Activated naive CD4-positive, alpha-beta T cell treated with anti-CD3 and anti-CD28 coated beads for 36 hours (primary cell): ENCODE data around the gene CDHR4. TPM values are rescaled to one million over a fixed set of nuclear protein-coding genes. Genes with fewer than 3 reads are reported as not detected.

Source experiments
- CTCF ChIA-PET: fragments of 350-600 bp; sonication (Branson Sonifier 250); formaldehyde crosslinking; loops from one replicate; lab custom pipeline; 2021; ENCODE audit warnings: antibody characterized with exemption; lab: Charles Lee
- DNase-seq: peaks from one replicate; pipeline ENCODE4 v3.0.0-alpha.2; 2020
- H3K27ac Mint-ChIP-seq: one replicate; pipeline ENCODE4 v1.8.0; 2021; ENCODE audit warnings: mild to moderate bottlenecking, mixed read lengths
- H3K27me3 Mint-ChIP-seq: one replicate; pipeline ENCODE4 v1.8.0; 2021; ENCODE audit warnings: low read depth, mixed read lengths
- H3K36me3 Mint-ChIP-seq: one replicate; pipeline ENCODE4 v1.8.0; 2021; ENCODE audit warnings: low read depth, mixed read lengths
- H3K4me1 Mint-ChIP-seq: one replicate; pipeline ENCODE4 v1.8.0; 2021; ENCODE audit warnings: low read depth, mixed read lengths
- H3K4me3 Mint-ChIP-seq: one replicate; pipeline ENCODE4 v1.8.0; 2021; ENCODE audit warnings: mild to moderate bottlenecking, moderate library complexity, mixed read lengths
- H3K9me3 Mint-ChIP-seq: one replicate; pipeline ENCODE4 v1.8.0; 2021; ENCODE audit warnings: mixed read lengths
- intact Hi-C: fragments of 100-400 bp; cut with micrococcal nuclease; formaldehyde crosslinking; loops from one replicate; pipeline ENCODE4 v1.15.1; 2023
- total RNA-seq, 2 experiments: library from RNA; stranded (reverse); gene quantifications; one replicate each; pipeline ENCODE4 v1.2.3, GENCODE V29; 2021

Gene CDHR4
- total RNA-seq, 2 experiments from 2014 or later, result not detected

GRCh38 chr3:49802719-49803464 is 3.2 kb upstream of the CDHR4 start, which contains the start of gene INKA1:
Gene INKA1 (plus strand): TSS chr3:49803261. CDS start chr3:49803393, 132 bp downstream.
- CTCF ChIA-PET, result interaction anchor here (0.5 to 11.0 kb wide), 20 partner anchors 10 to 362 kb away, joined by 3 to 165 read pairs (median 6); partner anchors contain the start of genes AMIGO3 and UBA7
- intact Hi-C loops, result loop anchor here (1.0 to 2.0 kb wide), 7 partner anchors 10 to 423 kb away; partner anchors contain the start of genes RBM5, RBM6 and UBA7

GRCh38 chr3:49801160-49801559 is 1.5 kb upstream of the CDHR4 start:
- Mint-ChIP-seq H3K27ac (no peak overlapping the region), H3K4me1 (peaks cover 24% of the 10 kb centered on the region), H3K27me3 (peaks cover 2% of the 10 kb centered on the region), H3K9me3 (no peaks in the 10 kb centered on the region), H3K36me3 (no peaks in the 10 kb centered on the region), H3K4me3 (no peak overlapping the region)
- intact Hi-C loops, result no loop called here
- CTCF ChIA-PET, result interaction anchor here (0.8 to 11.0 kb wide), 6 partner anchors 8 to 82 kb away, joined by 3 to 165 read pairs (median 8); partner anchors contain the start of gene AMIGO3
- DNase-seq, result no peak

More at GRCh38 chr3:49802719-49803464, 3.2 kb upstream of the CDHR4 start, which contains the start of gene INKA1:
- H3K36me3 Mint-ChIP-seq, result no peaks in the 10 kb centered on the region
- H3K27me3 Mint-ChIP-seq, result peaks cover 2% of the 10 kb centered on the region
- peak; percentile 93 for DNase-seq
- H3K4me3 Mint-ChIP-seq, result peak within 1 kb of the TSS; percentile 82
- H3K27ac Mint-ChIP-seq, result peak within 1 kb of the TSS; percentile 54
- H3K9me3 Mint-ChIP-seq, result no peaks in the 10 kb centered on the region
- H3K4me1 Mint-ChIP-seq, result peaks cover 41% of the 10 kb centered on the region

DNA sequence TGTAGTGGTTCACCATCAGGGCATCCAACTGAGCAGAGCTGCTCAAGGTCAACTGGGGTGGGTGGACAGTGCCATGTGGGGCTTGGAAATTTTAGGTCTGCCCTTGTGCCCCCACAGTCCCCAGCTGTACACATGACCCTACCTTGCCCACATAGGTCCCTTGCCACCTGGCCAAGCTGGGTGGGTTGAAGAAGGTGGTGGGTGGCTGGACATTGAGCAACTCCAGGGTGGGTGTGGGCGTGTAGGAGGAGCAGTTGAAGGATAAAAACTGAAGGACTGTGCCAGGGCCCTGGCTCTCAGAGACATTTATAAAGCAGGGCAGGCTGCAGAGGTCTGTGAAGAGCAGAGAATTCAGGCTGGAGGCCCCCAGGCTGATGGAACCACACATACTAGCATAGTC is 568 bp downstream of the CDHR4 start:
- CTCF ChIA-PET, result interaction anchor here (0.6 to 11.0 kb wide), 3 partner anchors 38 to 223 kb away, joined by 3 to 165 read pairs (median 6); no protein-coding TSS in a partner anchor
- Mint-ChIP-seq H3K27me3 (peaks cover 2% of the 10 kb centered on the region), H3K4me1 (peaks cover 7% of the 10 kb centered on the region), H3K4me3 (no peak overlapping the region), H3K9me3 (no peaks in the 10 kb centered on the region), H3K36me3 (no peaks in the 10 kb centered on the region), H3K27ac (no peak overlapping the region)
- no peak for DNase-seq
- intact Hi-C loops, result no loop called here

- H3K27ac Mint-ChIP-seq, result no peak overlapping the region
- CTCF ChIA-PET, result interaction anchor here (0.6 kb wide), 1 partner anchor 194 kb away, joined by 3 read pairs; no protein-coding TSS in a partner anchor
These were observed 4.5 kb downstream of the CDHR4 start for GRCh38 chr3:49794926-49795905.

GRCh38 chr3:49794431-49794830 is 5.2 kb downstream of the CDHR4 start:
- Mint-ChIP-seq H3K4me1 (peaks cover 4% of the 10 kb centered on the region), H3K36me3 (no peaks in the 10 kb centered on the region), H3K9me3 (no peaks in the 10 kb centered on the region), H3K27ac (no peak overlapping the region), H3K27me3 (no peaks in the 10 kb centered on the region), H3K4me3 (no peak overlapping the region)
- intact Hi-C loops, result no loop called here
- DNase-seq, result no peak
- CTCF ChIA-PET, result interaction anchor here (2.4 kb wide), 1 partner anchor 7 kb away, joined by 8 read pairs; no protein-coding TSS in a partner anchor

More at GRCh38 chr3:49794926-49795905, 4.5 kb downstream of the CDHR4 start:
- no peaks in the 10 kb centered on the region for H3K27me3 Mint-ChIP-seq
- H3K4me1 Mint-ChIP-seq, result peaks cover under 1% of the 10 kb centered on the region
- H3K9me3 Mint-ChIP-seq, result no peaks in the 10 kb centered on the region
- no peak for DNase-seq
- H3K36me3 Mint-ChIP-seq, result no peaks in the 10 kb centered on the region
- H3K4me3 Mint-ChIP-seq, result no peak overlapping the region
- intact Hi-C loops, result no loop called here

- H3K4me1 Mint-ChIP-seq, result peaks cover 4% of the 10 kb centered on the region
- no peak for DNase-seq
These were observed 6.1 kb downstream of the CDHR4 start for GRCh38 chr3:49793486-49794085.

GRCh38 chr3:49792371-49793150 is 7.1 kb downstream of the CDHR4 start:
- H3K27ac Mint-ChIP-seq, result no peak overlapping the region
- H3K36me3 Mint-ChIP-seq, result no peaks in the 10 kb centered on the region
- no peak for DNase-seq
- CTCF ChIA-PET, result interaction anchor here (2.4 kb wide), 1 partner anchor 9 kb away, joined by 8 read pairs; no protein-coding TSS in a partner anchor
- no peaks in the 10 kb centered on the region for H3K27me3 Mint-ChIP-seq
- intact Hi-C loops, result no loop called here
- H3K4me3 Mint-ChIP-seq, result no peak overlapping the region
- H3K4me1 Mint-ChIP-seq, result peaks cover 4% of the 10 kb centered on the region
- no peaks in the 10 kb centered on the region for H3K9me3 Mint-ChIP-seq

More at GRCh38 chr3:49793486-49794085, 6.1 kb downstream of the CDHR4 start:
- H3K9me3 Mint-ChIP-seq, result no peaks in the 10 kb centered on the region
- no peak overlapping the region for H3K27ac Mint-ChIP-seq
- no peaks in the 10 kb centered on the region for H3K36me3 Mint-ChIP-seq
- H3K4me3 Mint-ChIP-seq, result no peak overlapping the region
- CTCF ChIA-PET, result interaction anchor here (2.4 kb wide), 1 partner anchor 8 kb away, joined by 8 read pairs; no protein-coding TSS in a partner anchor
- intact Hi-C loops, result no loop called here
- no peaks in the 10 kb centered on the region for H3K27me3 Mint-ChIP-seq

DNA sequence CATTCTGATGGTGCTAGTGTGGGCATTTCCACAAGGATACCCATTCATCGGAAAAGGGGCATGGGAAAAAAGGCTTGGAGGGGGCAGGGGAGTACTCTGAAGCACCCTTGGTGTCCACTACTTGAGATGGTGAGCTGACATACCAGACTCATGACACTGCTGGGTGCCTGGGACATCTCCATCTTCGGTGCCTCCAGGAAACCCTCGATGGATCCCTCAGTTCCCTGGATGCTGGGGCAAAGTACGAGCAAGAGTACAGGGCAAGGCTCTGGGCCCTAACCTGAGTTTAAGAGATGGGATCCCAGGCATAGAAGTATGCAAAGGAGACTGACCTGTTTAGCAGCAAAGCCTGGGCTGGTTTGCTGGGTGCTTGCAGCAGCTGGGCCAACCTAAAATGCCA is 8.1 kb downstream of the CDHR4 start:
- Mint-ChIP-seq H3K27me3 (no peaks in the 10 kb centered on the region), H3K4me3 (no peak overlapping the region), H3K27ac (no peak overlapping the region), H3K36me3 (no peaks in the 10 kb centered on the region), H3K4me1 (peaks cover 9% of the 10 kb centered on the region), H3K9me3 (no peaks in the 10 kb centered on the region)
- CTCF ChIA-PET, result no interaction called here
- intact Hi-C loops, result no loop called here
- no peak for DNase-seq

DNA sequence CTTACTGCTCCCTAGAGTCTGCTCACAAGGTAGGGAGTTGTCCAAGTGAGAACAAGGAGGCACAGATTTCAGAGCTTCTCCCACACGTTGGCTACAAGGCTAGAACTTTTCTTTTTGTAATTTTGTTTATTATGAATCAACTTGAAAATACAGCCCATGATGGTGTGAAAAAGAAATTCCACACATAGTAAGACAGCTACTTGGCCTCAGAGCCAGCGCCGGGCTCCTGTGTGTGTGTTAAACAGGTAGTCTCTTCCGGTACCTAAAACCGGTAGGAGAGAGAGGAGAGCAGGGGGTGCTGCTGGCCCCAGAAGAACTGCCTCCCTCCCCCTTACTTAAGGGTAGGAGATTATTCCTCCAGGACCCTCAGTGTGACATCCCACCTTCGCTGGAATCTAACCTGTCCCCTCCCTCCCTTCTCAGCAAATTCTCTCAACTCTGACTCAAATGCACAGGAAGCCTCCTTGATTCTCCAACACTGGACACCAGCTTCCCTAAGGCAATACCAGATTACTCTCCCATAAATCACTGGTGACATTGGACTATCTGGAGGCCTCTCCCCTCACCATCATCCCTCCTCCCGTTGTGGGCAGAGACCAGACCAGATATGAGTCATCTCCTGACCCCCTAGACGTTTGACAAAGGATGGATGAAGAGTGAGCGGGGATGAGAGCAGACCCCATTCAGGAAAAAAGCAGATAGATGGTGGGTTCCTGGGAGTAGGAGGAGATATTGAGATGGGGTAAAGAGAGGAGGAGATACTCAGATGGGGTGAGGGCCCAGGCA is 8.9 kb downstream of the CDHR4 start:
- Mint-ChIP-seq H3K4me3 (no peak overlapping the region), H3K27ac (no peak overlapping the region), H3K4me1 (peaks cover 10% of the 10 kb centered on the region), H3K27me3 (no peaks in the 10 kb centered on the region), H3K36me3 (no peaks in the 10 kb centered on the region), H3K9me3 (no peaks in the 10 kb centered on the region)
- CTCF ChIA-PET, result interaction anchor here (0.6 to 0.7 kb wide), 2 partner anchors 16 to 49 kb away, joined by 4 read pairs; no protein-coding TSS in a partner anchor
- no peak for DNase-seq
- intact Hi-C loops, result no loop called here

DNA sequence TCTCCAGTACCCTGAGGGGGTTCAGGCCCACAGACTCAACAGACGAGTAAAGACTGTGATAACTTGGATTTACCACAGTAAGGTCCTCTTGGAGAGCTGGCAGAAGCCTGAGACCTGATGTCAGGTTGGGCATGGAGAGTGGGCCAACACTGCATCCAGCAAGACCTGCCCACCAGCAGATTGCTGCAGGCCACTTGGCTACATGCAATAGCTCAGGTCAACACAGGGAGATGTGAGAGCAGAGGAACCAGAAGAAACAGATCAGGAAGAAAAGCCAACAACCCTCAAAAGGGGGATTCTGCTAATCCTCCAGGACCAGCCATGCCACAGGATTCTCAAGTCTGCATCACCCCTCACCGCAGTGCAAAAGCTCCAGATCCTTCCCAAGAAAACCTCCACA is 11.6 kb downstream of the CDHR4 start:
- H3K27ac Mint-ChIP-seq, result no peak overlapping the region
- H3K4me3 Mint-ChIP-seq, result no peak overlapping the region
- H3K4me1 Mint-ChIP-seq, result peaks cover 23% of the 10 kb centered on the region
- CTCF ChIA-PET, result interaction anchor here (1.2 to 2.9 kb wide), 3 partner anchors 14 to 52 kb away, joined by 5 to 17 read pairs (median 6); no protein-coding TSS in a partner anchor
- intact Hi-C loops, result loop anchor here (5.0 kb wide), 1 partner anchor 766 kb away; the partner anchor contains the start of gene NDUFAF3
- H3K9me3 Mint-ChIP-seq, result no peaks in the 10 kb centered on the region
- no peak for DNase-seq
- H3K36me3 Mint-ChIP-seq, result peaks cover 11% of the 10 kb centered on the region
- H3K27me3 Mint-ChIP-seq, result no peaks in the 10 kb centered on the region
